Small intestine (tissue), 7 donors: ENCODE data around the gene ZNF662. TPM values are rescaled to one million over a fixed set of nuclear protein-coding genes. Genes with fewer than 3 reads are reported as not detected.

Source experiments
- DNase-seq, 2 donors: peaks; one replicate each; pipeline versions ENCODE4 v3.0.0 to v3.0.0-alpha.2; 2013
- FAIRE-seq: peaks from 2 replicates; lab custom pipeline; 2012; peaks lifted over from hg19 to GRCh38; lab: Jason Lieb, UNC
- H3K27ac ChIP-seq, 3 donors: one replicate each; pipeline ENCODE4 v1.5.1; 2013; ENCODE audit warnings: low read length in 2 of 3, mild to moderate bottlenecking in 2 of 3, control low read depth in 1 of 3, inconsistent platforms in 1 of 3, low read depth in 1 of 3, moderate library complexity in 1 of 3
- H3K27me3 ChIP-seq, 3 donors: one replicate each; pipeline ENCODE4 v1.6.1; 2013; ENCODE audit warnings: low read length in 3 of 3, inconsistent platforms in 1 of 3; ENCODE audit not compliant: control insufficient read depth in 3 of 3, insufficient read depth in 3 of 3
- H3K36me3 ChIP-seq, 3 donors: one replicate each; pipeline ENCODE4 v1.6.1; 2013; ENCODE audit warnings: low read length in 3 of 3, inconsistent platforms in 1 of 3, low read depth in 1 of 3, mild to moderate bottlenecking in 1 of 3, moderate library complexity in 1 of 3; ENCODE audit not compliant: control insufficient read depth in 3 of 3, insufficient read depth in 2 of 3
- H3K4me1 ChIP-seq, 3 donors: one replicate each; pipeline ENCODE4 v1.6.1; 2013; ENCODE audit warnings: low read length in 2 of 3, inconsistent platforms in 1 of 3, low read depth in 1 of 3, mild to moderate bottlenecking in 1 of 3, moderate library complexity in 1 of 3; ENCODE audit not compliant: control insufficient read depth in 3 of 3, insufficient read depth in 2 of 3
- H3K4me3 ChIP-seq, 3 donors: one replicate each; pipeline ENCODE4 v1.5.1; 2013; ENCODE audit warnings: low read length in 3 of 3, control low read depth in 1 of 3, inconsistent platforms in 1 of 3, low read depth in 1 of 3, mild to moderate bottlenecking in 1 of 3, moderate library complexity in 1 of 3
- H3K9me3 ChIP-seq, 2 donors: one replicate each; pipeline ENCODE4 v1.6.1; 2013; ENCODE audit warnings: low read depth in 1 of 2, low read length in 1 of 2; ENCODE audit not compliant: control insufficient read depth in 2 of 2, insufficient read depth in 1 of 2
- WGBS, 3 donors: extraction: QIAGEN DNeasy Blood & Tissue Kit; methylation state at CpG; one replicate each; pipeline ENCODE4 v1.1.7; 2013; 5-methylcytosine and 5-hydroxymethylcytosine counted together
- polyA plus RNA-seq, 4 donors: library from polyadenylated mRNA; stranded (reverse) in 3 of 4; unstranded in 1 of 4; fragments of 200-250 nt in 3 of 4; fragments of 120-200 nt in 1 of 4; gene quantifications; one replicate each; pipeline versions ENCODE4 v1.2.1 to v1.2.3, GENCODE V29; 2013
- donor health status: healthy with polysubstance abuse.
- donor health status: control.
- donor health status: control.
- donor health status: Bipolar disorder and iron deficiency.
- donor health status: healthy.

ZNF662 gene
- polyA plus RNA-seq, 4 donors = 0.54 to 20.4 (median 1.1) TPM

- 22 to 67% (median 42%) methylated on average over 3 of the region's 3 CpGs for WGBS, 3 donors
- DNase-seq (peak; percentile 63 to 89), FAIRE-seq (no peak)
- Histone ChIP-seq H3K9me3 (no peaks in the 10 kb centered on the region), H3K27me3 (peaks cover 0 to 3% (median 0%) of the 10 kb centered on the region in 3 donors), H3K27ac (no peak overlapping the region), H3K36me3 (no peaks in the 10 kb centered on the region), H3K4me3 (no peak overlapping the region), H3K4me1 (peaks cover 0 to 7% (median 0%) of the 10 kb centered on the region in 3 donors)
Observed at GRCh38 chr3:42894698-42895579, 11.0 kb upstream of the ZNF662 start.

GRCh38 chr3:42895580-42895868 lies 10.4 kb upstream of the ZNF662 start:
- H3K27me3 ChIP-seq = peaks cover 0 to 3% (median 0%) of the 10 kb centered on the region in 3 donors
- FAIRE-seq = no peak
- no peak overlapping the region for H3K4me3 ChIP-seq
- no peak for DNase-seq
- H3K4me1 ChIP-seq = peaks cover 0 to 5% (median 0%) of the 10 kb centered on the region in 3 donors
- H3K27ac ChIP-seq = no peak overlapping the region
- H3K9me3 ChIP-seq = no peaks in the 10 kb centered on the region
- no peaks in the 10 kb centered on the region for H3K36me3 ChIP-seq

GRCh38 chr3:42898896-42899675 lies 6.9 kb upstream of the ZNF662 start:
- no peak overlapping the region for H3K4me3 ChIP-seq
- H3K27ac ChIP-seq = no peak overlapping the region
- peaks cover 0 to 3% (median 0%) of the 10 kb centered on the region in 3 donors for H3K27me3 ChIP-seq
- DNase-seq = no peak
- H3K4me1 ChIP-seq = no peaks in the 10 kb centered on the region
- no peaks in the 10 kb centered on the region for H3K9me3 ChIP-seq
- H3K36me3 ChIP-seq = no peaks in the 10 kb centered on the region
- no peak for FAIRE-seq

GRCh38 chr3:42900226-42901072 lies 5.5 kb upstream of the ZNF662 start:
- Histone ChIP-seq H3K27me3 (peaks cover 0 to 3% (median 0%) of the 10 kb centered on the region in 3 donors), H3K27ac (no peak overlapping the region), H3K4me3 (no peak overlapping the region), H3K4me1 (peaks cover 0 to 1% (median 0%) of the 10 kb centered on the region in 3 donors), H3K36me3 (no peaks in the 10 kb centered on the region), H3K9me3 (no peaks in the 10 kb centered on the region)
- DNase-seq (no peak), FAIRE-seq (no peak)
- 79 to 81% (median 81%) methylated on average over 8 of the region's 8 CpGs for WGBS, 3 donors

- Histone ChIP-seq H3K4me1 (peaks cover 0 to 5% (median 0%) of the 10 kb centered on the region in 3 donors), H3K4me3 (no peak overlapping the region), H3K36me3 (no peaks in the 10 kb centered on the region), H3K27ac (no peak overlapping the region), H3K27me3 (peaks cover 0 to 3% (median 0%) of the 10 kb centered on the region in 3 donors), H3K9me3 (no peaks in the 10 kb centered on the region)
- DNase-seq (no peak), FAIRE-seq (no peak)
- 62 to 85% (median 71%) methylated on average over 3 of the region's 3 CpGs for WGBS, 3 donors
Observed at GRCh38 chr3:42901073-42901415, 4.9 kb upstream of the ZNF662 start.

- WGBS, 3 donors = 80 to 90% (median 84%) methylated on average over 2 of the region's 2 CpGs
- H3K27me3 ChIP-seq = peaks cover 0 to 2% (median 0%) of the 10 kb centered on the region in 3 donors
- no peak overlapping the region for H3K27ac ChIP-seq
- FAIRE-seq (no peak), DNase-seq (no peak)
- no peaks in the 10 kb centered on the region for H3K9me3 ChIP-seq
- H3K4me3 ChIP-seq = no peak overlapping the region
- no peaks in the 10 kb centered on the region for H3K36me3 ChIP-seq
- peaks cover 0 to 7% (median 5%) of the 10 kb centered on the region in 3 donors for H3K4me1 ChIP-seq
Observed at GRCh38 chr3:42902257-42902656, 3.7 kb upstream of the ZNF662 start.

GRCh38 chr3:42904076-42904475 lies 1.9 kb upstream of the ZNF662 start:
- DNase-seq = no peak
- Histone ChIP-seq H3K27ac (no peak overlapping the region), H3K4me1 (peaks cover 0 to 7% (median 5%) of the 10 kb centered on the region in 3 donors), H3K27me3 (no peaks in the 10 kb centered on the region), H3K4me3 (no peak overlapping the region), H3K9me3 (peaks cover 0 to 4% of the 10 kb centered on the region in 2 donors), H3K36me3 (peaks cover 0 to 12% (median 0%) of the 10 kb centered on the region in 3 donors)
- FAIRE-seq = no peak
- 89 to 97% (median 91%) methylated on average over 1 of the region's 1 CpG for WGBS, 3 donors

- H3K4me3 ChIP-seq = peak overlapping the region; percentile 45 to 60 (median 55)
- H3K27ac ChIP-seq = peak overlapping the region in 1 of 3 donors; percentile 25
- H3K4me1 ChIP-seq = peaks cover 0 to 7% (median 5%) of the 10 kb centered on the region in 3 donors
- FAIRE-seq (no peak), DNase-seq (no peak)
- WGBS, 3 donors = 7 to 16% (median 8%) methylated on average over 8 to 12 of the region's 12 CpGs
- H3K36me3 ChIP-seq = peaks cover 0 to 20% (median 3%) of the 10 kb centered on the region in 3 donors
- H3K9me3 ChIP-seq = peaks cover 0 to 10% of the 10 kb centered on the region in 2 donors
- no peaks in the 10 kb centered on the region for H3K27me3 ChIP-seq
Observed at GRCh38 chr3:42905740-42906069, 237 bp upstream of the ZNF662 start.
